ENCODE data around the gene ADD1. TPM values are rescaled to one million over a fixed set of nuclear protein-coding genes. Genes with fewer than 3 reads are reported as not detected.

ADD1 gene
- total and polyA plus RNA-seq, 2 donors (not counting 1 experiment from before 2014, with no cell fraction given) = 302 to 383 TPM

DNA sequence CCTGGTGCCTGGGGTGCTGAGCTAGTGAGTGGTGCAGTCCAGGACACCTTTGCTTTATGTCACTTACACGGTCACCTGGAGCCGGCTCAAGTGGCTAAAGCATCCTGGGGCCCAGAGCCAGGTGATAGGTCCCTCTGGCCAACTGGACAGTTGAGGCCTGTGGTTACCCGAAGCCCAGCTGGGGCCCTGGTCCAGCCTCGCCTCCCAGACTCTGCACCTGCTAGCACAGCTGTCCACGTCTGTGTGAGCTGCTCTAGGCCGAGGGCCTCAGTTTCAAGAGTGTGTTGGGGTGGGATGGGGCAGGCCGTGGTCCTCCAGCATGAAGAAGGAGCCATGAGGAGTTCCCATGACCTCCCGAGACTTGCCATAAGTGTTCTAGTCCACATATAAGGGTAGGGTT is 7.7 kb upstream of the ADD1 start:
- peak overlapping the region; percentile 44 for H3K4me3 Mint-ChIP-seq
- intact Hi-C loops (cut with micrococcal nuclease) = loop anchor here (1.0 to 5.0 kb wide), 7 partner anchors 7 to 96 kb away; partner anchors contain the start of gene ADD1
- H2AFZ ChIP-seq (ENCODE audit: insufficient read depth, low read depth, low read length, poor library complexity, severe bottlenecking) = no peak overlapping the region
- DNase-seq (peak; percentile 26), ATAC-seq (ENCODE audit: low read depth) (no peak)
- ChIA-PET CTCF (interaction anchor here (1.6 to 2.3 kb wide), 2 partner anchors 16 to 72 kb away, joined by 5 to 9 read pairs; no protein-coding TSS in a partner anchor), POLR2A (interaction anchor here (0.8 to 2.2 kb wide), 7 partner anchors 7 to 128 kb away, joined by 3 to 18 read pairs (median 4); partner anchors contain the start of genes ADD1, GRK4 and NOP14)
- peak overlapping the region; percentile 78 for H3K27ac ChIP-seq (ENCODE audit: low read length in 2 of 2)
- peak overlapping the region; percentile 20 for H3K9ac ChIP-seq (ENCODE audit: low read length)
- TF ChIP-seq, protein P1, sequence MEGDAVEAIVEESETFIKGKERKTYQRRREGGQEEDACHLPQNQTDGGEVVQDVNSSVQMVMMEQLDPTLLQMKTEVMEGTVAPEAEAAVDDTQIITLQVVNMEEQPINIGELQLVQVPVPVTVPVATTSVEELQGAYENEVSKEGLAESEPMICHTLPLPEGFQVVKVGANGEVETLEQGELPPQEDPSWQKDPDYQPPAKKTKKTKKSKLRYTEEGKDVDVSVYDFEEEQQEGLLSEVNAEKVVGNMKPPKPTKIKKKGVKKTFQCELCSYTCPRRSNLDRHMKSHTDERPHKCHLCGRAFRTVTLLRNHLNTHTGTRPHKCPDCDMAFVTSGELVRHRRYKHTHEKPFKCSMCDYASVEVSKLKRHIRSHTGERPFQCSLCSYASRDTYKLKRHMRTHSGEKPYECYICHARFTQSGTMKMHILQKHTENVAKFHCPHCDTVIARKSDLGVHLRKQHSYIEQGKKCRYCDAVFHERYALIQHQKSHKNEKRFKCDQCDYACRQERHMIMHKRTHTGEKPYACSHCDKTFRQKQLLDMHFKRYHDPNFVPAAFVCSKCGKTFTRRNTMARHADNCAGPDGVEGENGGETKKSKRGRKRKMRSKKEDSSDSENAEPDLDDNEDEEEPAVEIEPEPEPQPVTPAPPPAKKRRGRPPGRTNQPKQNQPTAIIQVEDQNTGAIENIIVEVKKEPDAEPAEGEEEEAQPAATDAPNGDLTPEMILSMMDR (IDR thresholded peaks at IDR 0.05) = no peak
- no peak for TF ChIP-seq EZH2 (IDR thresholded peaks at IDR 0.05; ENCODE audit: borderline replicate concordance, insufficient read depth, low read depth, low read length, poor library complexity, severe bottlenecking)
- peak overlapping the region; percentile 67 for H3K27ac Mint-ChIP-seq
- H3K4me1 ChIP-seq (ENCODE audit: control insufficient read depth in 2 of 2, insufficient read depth in 2 of 2, low read length in 2 of 2) = peaks cover 78 to 83% of the 10 kb centered on the region in 2 donors
- H3K36me3 ChIP-seq (replicated peaks in 1 of 2; ENCODE audit: control extremely low read depth in 1 of 2, control insufficient read depth in 1 of 2, extremely low read depth in 1 of 2, insufficient read depth in 2 of 2, low read length in 1 of 2) = peaks cover 0 to 41% of the 10 kb centered on the region in 2 experiments
- peaks cover 34% of the 10 kb centered on the region for H4K20me1 ChIP-seq (ENCODE audit: control insufficient read depth, insufficient read depth, low read length, poor library complexity, severe bottlenecking)
- H3K79me2 ChIP-seq (ENCODE audit: control insufficient read depth, insufficient read depth, low read length) = peaks cover 33% of the 10 kb centered on the region
- peaks cover 74% of the 10 kb centered on the region for H3K4me1 Mint-ChIP-seq
- no peaks in the 10 kb centered on the region for H3K9me3 ChIP-seq (ENCODE audit: control extremely low read depth in 1 of 3, control insufficient read depth in 2 of 3, insufficient read depth in 1 of 3, low read length in 2 of 3)
- WGBS (ENCODE audit: insufficient coverage) = 40% methylated on average over 7 of the region's 8 CpGs
- no peaks in the 10 kb centered on the region for H3K9me3 Mint-ChIP-seq (ENCODE audit: insufficient read depth)
- peak overlapping the region; percentile 70 for H3K4me2 ChIP-seq (replicated peaks; ENCODE audit: low read depth, low read length, poor library complexity, severe bottlenecking)
- peak overlapping the region in 1 of 5 experiments; percentile 19 for H3K4me3 ChIP-seq (ENCODE audit: control extremely low read depth in 1 of 5, extremely low read depth in 1 of 5, insufficient read depth in 1 of 5, low read depth in 2 of 5, low read length in 4 of 5)
- no peaks in the 10 kb centered on the region for H3K27me3 ChIP-seq (replicated peaks in 1 of 4; ENCODE audit: control extremely low read depth in 1 of 4, control insufficient read depth in 3 of 4, insufficient read depth in 4 of 4, low read length in 3 of 4)
- no peaks in the 10 kb centered on the region for H3K27me3 Mint-ChIP-seq

DNA sequence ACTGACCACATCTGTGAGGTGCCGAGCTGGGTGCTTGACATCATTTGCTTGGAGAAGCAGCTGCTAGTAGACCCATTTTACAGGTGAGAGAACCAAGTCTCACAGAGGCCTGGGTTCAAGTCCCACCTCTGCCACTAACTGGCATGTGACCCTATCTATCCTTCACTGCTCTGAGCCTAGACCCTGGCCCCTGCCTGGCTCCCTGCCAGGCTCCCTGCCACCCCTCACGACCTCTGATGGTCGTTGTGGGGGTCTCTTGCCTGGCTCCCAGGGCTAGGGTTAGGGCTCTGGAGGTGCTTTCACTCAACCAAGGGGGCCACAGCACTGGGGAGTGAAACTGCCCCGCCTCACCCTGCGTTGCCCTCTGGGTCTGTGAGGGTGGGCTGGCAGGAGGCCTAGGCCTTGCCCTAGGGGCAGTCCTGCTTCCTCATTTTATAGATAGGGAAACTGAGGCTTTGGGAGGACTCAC is 7.2 kb upstream of the ADD1 start:
- intact Hi-C loops (cut with micrococcal nuclease) = loop anchor here (5.0 kb wide), 1 partner anchor 96 kb away; no protein-coding TSS in a partner anchor
- Mint-ChIP-seq H3K27me3 (no peaks in the 10 kb centered on the region), H3K4me1 (peaks cover 74% of the 10 kb centered on the region), H3K9me3 (ENCODE audit: insufficient read depth) (no peaks in the 10 kb centered on the region), H3K4me3 (peak overlapping the region; percentile 44), H3K27ac (peak overlapping the region; percentile 67)
- no peak for TF ChIP-seq EZH2 (IDR thresholded peaks at IDR 0.05; ENCODE audit: borderline replicate concordance, insufficient read depth, low read depth, low read length, poor library complexity, severe bottlenecking)
- TF ChIP-seq, protein P1 (IDR thresholded peaks at IDR 0.05) = no peak
- 88% methylated on average over 3 of the region's 5 CpGs for WGBS (ENCODE audit: insufficient coverage)
- Histone ChIP-seq H3K27ac (ENCODE audit: low read length in 2 of 2) (peak overlapping the region; percentile 78), H3K79me2 (ENCODE audit: control insufficient read depth, insufficient read depth, low read length) (peaks cover 37% of the 10 kb centered on the region), H3K4me3 (ENCODE audit: control extremely low read depth in 1 of 5, extremely low read depth in 1 of 5, insufficient read depth in 1 of 5, low read depth in 2 of 5, low read length in 4 of 5) (peak overlapping the region in 1 of 5 experiments; percentile 19), H3K27me3 (replicated peaks in 1 of 4; ENCODE audit: control extremely low read depth in 1 of 4, control insufficient read depth in 3 of 4, insufficient read depth in 4 of 4, low read length in 3 of 4) (no peaks in the 10 kb centered on the region), H3K9ac (ENCODE audit: low read length) (no peak overlapping the region), H3K9me3 (ENCODE audit: control extremely low read depth in 1 of 3, control insufficient read depth in 2 of 3, insufficient read depth in 1 of 3, low read length in 2 of 3) (no peaks in the 10 kb centered on the region), H2AFZ (ENCODE audit: insufficient read depth, low read depth, low read length, poor library complexity, severe bottlenecking) (no peak overlapping the region), H4K20me1 (ENCODE audit: control insufficient read depth, insufficient read depth, low read length, poor library complexity, severe bottlenecking) (peaks cover 33% of the 10 kb centered on the region), H3K4me1 (ENCODE audit: control insufficient read depth in 2 of 2, insufficient read depth in 2 of 2, low read length in 2 of 2) (peaks cover 78 to 83% of the 10 kb centered on the region in 2 donors), H3K36me3 (replicated peaks in 1 of 2; ENCODE audit: control extremely low read depth in 1 of 2, control insufficient read depth in 1 of 2, extremely low read depth in 1 of 2, insufficient read depth in 2 of 2, low read length in 1 of 2) (peaks cover 0 to 37% of the 10 kb centered on the region in 2 experiments), H3K4me2 (replicated peaks; ENCODE audit: low read depth, low read length, poor library complexity, severe bottlenecking) (peak overlapping the region; percentile 70)
- ChIA-PET POLR2A (interaction anchor here (2.2 kb wide), 1 partner anchor 15 kb away, joined by 18 read pairs; no protein-coding TSS in a partner anchor), CTCF (interaction anchor here (1.6 kb wide), 1 partner anchor 16 kb away, joined by 5 read pairs; no protein-coding TSS in a partner anchor)
- no peak for ATAC-seq (ENCODE audit: low read depth)
- no peak for DNase-seq
